Measurements from ENCODE around the gene ITIH2. TPM values are rescaled to one million over a fixed set of nuclear protein-coding genes. Genes with fewer than 3 reads are reported as not detected.
A peak's percentile ranks its signal among the peaks of the same experiment; 100 is the strongest.
"Not testable (repeated sequence)": the region's sequence is repeated elsewhere in the genome, so short reads cannot be mapped to it uniquely, and the experiment has no call there.

ITIH2 gene
- not detected for total RNA-seq
- not detected for polyA plus RNA-seq
- long read RNA-seq, donor 1: 0 reads
- long read RNA-seq, donor 2: 0 reads
- long read RNA-seq, donor 3, partial matches to known transcripts: 0 of 2 reads
- long read RNA-seq, donor 3, other reads (novel, unspliced or antisense): 2 of 2 reads

GRCh38 chr10:7703140-7703539, at the start of gene ITIH2:
Gene ITIH2, plus strand, starts transcription at chr10:7703316. Its CDS starts 119 bp downstream, at chr10:7703435.
- H3K9me3 ChIP-seq: no peaks in the 10 kb centered on the region
- H3K27me3 ChIP-seq: peaks cover 0 to 25% (median 8%) of the 10 kb centered on the region in 7 donors
- WGBS, 2 donors: 58 to 65% methylated on average over 4 of the region's 4 CpGs
- no peak for TF ChIP-seq CTCF (IDR thresholded peaks at IDR 0.05)
- H3K36me3 ChIP-seq: no peaks in the 10 kb centered on the region
- no peak within 1 kb of the TSS for H3K27ac ChIP-seq
- DNase-seq (no peak), ATAC-seq (no peak)
- intact Hi-C loops (cut with DNase I): no loop called here
- no peak within 1 kb of the TSS for H3K4me3 ChIP-seq
- H3K4me1 ChIP-seq: no peaks in the 10 kb centered on the region

- intact Hi-C loops (cut with DNase I); DNase-seq; H3K9me3 ChIP-seq; H3K27ac ChIP-seq; H3K4me3 ChIP-seq; ATAC-seq; H3K36me3 ChIP-seq: not testable (repeated sequence)
- 90 to 93% methylated on average over 11 of the region's 11 CpGs for WGBS, 2 donors
- peaks cover 0 to 26% (median 11%) of the 10 kb centered on the region in 7 donors for H3K27me3 ChIP-seq
- peaks cover 0 to 15% (median 0%) of the 10 kb centered on the region in 9 donors for H3K4me1 ChIP-seq
Observed at GRCh38 chr10:7657079-7657478, 46.0 kb upstream of the ITIH2 start.

GRCh38 chr10:7657552-7657951, 45.6 kb upstream of the ITIH2 start:
- Histone ChIP-seq H3K4me3 (no peak overlapping the region), H3K27me3 (peaks cover 0 to 31% (median 13%) of the 10 kb centered on the region in 7 donors), H3K9me3 (no peaks in the 10 kb centered on the region), H3K4me1 (peaks cover 0 to 15% (median 0%) of the 10 kb centered on the region in 9 donors), H3K27ac (no peak overlapping the region), H3K36me3 (peaks cover 0 to 7% (median 0%) of the 10 kb centered on the region in 9 donors)
- DNase-seq: no peak
- ATAC-seq: no peak
- 56 to 91% methylated on average over 2 of the region's 2 CpGs for WGBS, 2 donors
- TF ChIP-seq CTCF (IDR thresholded peaks at IDR 0.05): no peak
- intact Hi-C loops (cut with DNase I): no loop called here

DNA sequence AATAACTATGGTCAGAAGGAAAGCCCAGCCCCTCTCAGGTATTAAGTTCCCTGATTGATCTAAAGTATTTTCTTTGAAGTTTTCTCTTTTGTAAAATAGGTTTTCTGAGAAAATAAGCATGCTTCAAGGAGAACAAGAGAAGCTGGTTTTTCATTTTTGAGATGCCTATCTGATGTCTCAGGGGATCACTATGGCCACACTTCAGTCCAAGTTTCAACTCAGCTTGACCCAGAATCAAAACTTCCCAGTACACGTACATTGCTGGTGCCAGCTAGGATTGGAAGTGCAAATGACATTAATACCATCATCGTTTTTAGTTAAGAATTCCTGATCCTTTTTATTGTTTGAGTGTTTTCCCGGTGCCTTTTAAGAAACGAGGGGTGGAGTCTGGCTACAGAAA, 43.6 kb upstream of the ITIH2 start:
- peaks cover 0 to 51% (median 25%) of the 10 kb centered on the region in 7 donors for H3K27me3 ChIP-seq
- no peak for DNase-seq
- intact Hi-C loops (cut with DNase I): no loop called here
- WGBS, 2 donors: 61 to 67% methylated on average over 4 of the region's 4 CpGs
- peaks cover 0 to 18% (median 0%) of the 10 kb centered on the region in 9 donors for H3K4me1 ChIP-seq
- H3K36me3 ChIP-seq: peaks cover 0 to 2% (median 0%) of the 10 kb centered on the region in 9 donors
- no peak for TF ChIP-seq CTCF (IDR thresholded peaks at IDR 0.05)
- H3K9me3 ChIP-seq: no peaks in the 10 kb centered on the region
- no peak overlapping the region for H3K27ac ChIP-seq
- no peak for ATAC-seq
- no peak overlapping the region for H3K4me3 ChIP-seq

DNA sequence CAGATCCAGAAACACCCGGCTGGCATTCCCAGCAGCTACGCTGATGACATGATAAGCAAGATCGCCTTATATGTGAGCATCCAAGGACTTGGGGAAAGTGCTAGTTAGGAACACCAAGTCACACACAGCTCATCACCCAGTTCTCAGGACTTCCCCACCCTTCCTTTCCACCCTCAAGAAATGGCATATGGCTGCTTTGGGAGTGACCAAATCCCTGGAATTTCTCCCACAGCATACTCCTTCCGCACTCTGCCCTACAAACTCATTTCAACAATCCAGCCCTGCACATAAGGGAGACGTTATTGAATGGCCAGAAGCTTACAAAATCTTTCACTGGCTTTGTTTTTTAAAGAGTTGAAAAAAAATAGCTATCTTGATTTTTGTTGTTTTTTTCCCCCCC, 40.6 kb upstream of the ITIH2 start:
- H3K4me3 ChIP-seq: no peak overlapping the region
- no peaks in the 10 kb centered on the region for H3K9me3 ChIP-seq
- intact Hi-C loops (cut with DNase I): no loop called here
- ATAC-seq (peak in 1 of 8 donors; percentile 50), DNase-seq (no peak)
- H3K4me1 ChIP-seq: peaks cover 0 to 35% (median 13%) of the 10 kb centered on the region in 9 donors
- no peak overlapping the region for H3K27ac ChIP-seq
- TF ChIP-seq CTCF (IDR thresholded peaks at IDR 0.05): no peak
- no peaks in the 10 kb centered on the region for H3K36me3 ChIP-seq
- peaks cover 0 to 72% (median 43%) of the 10 kb centered on the region in 7 donors for H3K27me3 ChIP-seq
- WGBS, 2 donors: 75 to 79% methylated on average over 5 of the region's 5 CpGs
